Measurements from ENCODE around the gene TRERF1. TPM values are rescaled to one million over a fixed set of nuclear protein-coding genes. Genes with fewer than 3 reads are reported as not detected.
"Not testable (repeated sequence)": the region's sequence is repeated elsewhere in the genome, so short reads cannot be mapped to it uniquely, and the experiment has no call there.

The TRERF1 gene
- total RNA-seq, 1 experiment from 2014 or later: 0.39 TPM

GRCh38 chr6:42212442-42212841, 239.3 kb downstream of the TRERF1 start:
- no peak overlapping the region for H3K27ac Mint-ChIP-seq (ENCODE audit: unreplicated experiment)
- POLR2A ChIA-PET: no interaction called here
- no peaks in the 10 kb centered on the region for H3K27me3 Mint-ChIP-seq (ENCODE audit: insufficient read depth, unreplicated experiment)
- Histone ChIP-seq H3K9me3 (no peaks in the 10 kb centered on the region), H3K36me3 (ENCODE audit: control insufficient read depth, insufficient read depth, low read length) (peaks cover 2% of the 10 kb centered on the region; the same call in 1 of the 2 replicates), H3K4me1 (peaks cover 7% of the 10 kb centered on the region), H3K4me3 (ENCODE audit: low read depth, low read length) (no peak overlapping the region), H3K27me3 (replicated peaks; ENCODE audit: control insufficient read depth, insufficient read depth, low read length) (no peaks in the 10 kb centered on the region)
- DNase-seq: no peak
- no TSS peak for BruUV-seq (replicated peaks)
- H3K4me3 Mint-ChIP-seq (ENCODE audit: unreplicated experiment): no peak overlapping the region
- intact Hi-C loops (cut with micrococcal nuclease; ENCODE audit: unreplicated experiment): no loop called here
- H3K9me3 Mint-ChIP-seq (ENCODE audit: unreplicated experiment): no peaks in the 10 kb centered on the region
- no peaks in the 10 kb centered on the region for H3K4me1 Mint-ChIP-seq (ENCODE audit: low read depth, unreplicated experiment)
- peaks cover 61% of the 10 kb centered on the region for H3K36me3 Mint-ChIP-seq (ENCODE audit: insufficient read depth, unreplicated experiment)
- no peak for TF ChIP-seq CTCF (IDR thresholded peaks at IDR 0.05; ENCODE audit: insufficient read depth in 1 of 2, low read depth in 1 of 2, low read length in 1 of 2, severe bottlenecking in 1 of 2, unreplicated experiment in 1 of 2)
- CTCF ChIA-PET: interaction anchor here (0.5 kb wide), 1 partner anchor 701 kb away, joined by 3 read pairs; no protein-coding TSS in a partner anchor

- Histone ChIP-seq H3K4me1 (peaks cover 2% of the 10 kb centered on the region), H3K36me3 (ENCODE audit: control insufficient read depth, insufficient read depth, low read length) (peaks cover 2% of the 10 kb centered on the region; the same call in 1 of the 2 replicates), H3K27me3 (replicated peaks; ENCODE audit: control insufficient read depth, insufficient read depth, low read length) (no peaks in the 10 kb centered on the region), H3K4me3 (ENCODE audit: low read depth, low read length) (no peak overlapping the region), H3K9me3 (no peaks in the 10 kb centered on the region)
- H3K4me1 Mint-ChIP-seq (ENCODE audit: low read depth, unreplicated experiment): no peaks in the 10 kb centered on the region
- ChIA-PET POLR2A (no interaction called here), CTCF (interaction anchor here (0.7 kb wide), 1 partner anchor 73 kb away, joined by 3 read pairs; no protein-coding TSS in a partner anchor)
- no peak overlapping the region for H3K4me3 Mint-ChIP-seq (ENCODE audit: unreplicated experiment)
- BruUV-seq (replicated peaks): no TSS peak
- no peak for TF ChIP-seq CTCF (IDR thresholded peaks at IDR 0.05; ENCODE audit: insufficient read depth in 1 of 2, low read depth in 1 of 2, low read length in 1 of 2, severe bottlenecking in 1 of 2, unreplicated experiment in 1 of 2)
- H3K27me3 Mint-ChIP-seq (ENCODE audit: insufficient read depth, unreplicated experiment): no peaks in the 10 kb centered on the region
- no peaks in the 10 kb centered on the region for H3K9me3 Mint-ChIP-seq (ENCODE audit: unreplicated experiment)
- H3K36me3 Mint-ChIP-seq (ENCODE audit: insufficient read depth, unreplicated experiment): peaks cover 60% of the 10 kb centered on the region
- DNase-seq: no peak
- no peak overlapping the region for H3K27ac Mint-ChIP-seq (ENCODE audit: unreplicated experiment)
- intact Hi-C loops (cut with micrococcal nuclease; ENCODE audit: unreplicated experiment): no loop called here
Measured at GRCh38 chr6:42211726-42212125, 240.0 kb downstream of the TRERF1 start.

- POLR2A ChIA-PET: no interaction called here
Measured at GRCh38 chr6:42210551-42210950, 241.2 kb downstream of the TRERF1 start.

GRCh38 chr6:42207559-42207958, 244.2 kb downstream of the TRERF1 start:
- H3K36me3 ChIP-seq (ENCODE audit: control insufficient read depth, insufficient read depth, low read length); H3K9me3 Mint-ChIP-seq (ENCODE audit: unreplicated experiment): not testable (repeated sequence)

More at GRCh38 chr6:42210551-42210950, 241.2 kb downstream of the TRERF1 start:
- H3K27me3 Mint-ChIP-seq (ENCODE audit: insufficient read depth, unreplicated experiment): no peaks in the 10 kb centered on the region
- H3K36me3 Mint-ChIP-seq (ENCODE audit: insufficient read depth, unreplicated experiment): peaks cover 55% of the 10 kb centered on the region
- no peaks in the 10 kb centered on the region for H3K27me3 ChIP-seq (replicated peaks; ENCODE audit: control insufficient read depth, insufficient read depth, low read length)
- no peaks in the 10 kb centered on the region for H3K9me3 Mint-ChIP-seq (ENCODE audit: unreplicated experiment)
- H3K4me1 Mint-ChIP-seq (ENCODE audit: low read depth, unreplicated experiment): no peaks in the 10 kb centered on the region
- no peak for TF ChIP-seq CTCF (IDR thresholded peaks at IDR 0.05; ENCODE audit: insufficient read depth in 1 of 2, low read depth in 1 of 2, low read length in 1 of 2, severe bottlenecking in 1 of 2, unreplicated experiment in 1 of 2)
- intact Hi-C loops (cut with micrococcal nuclease; ENCODE audit: unreplicated experiment): no loop called here
- no peaks in the 10 kb centered on the region for H3K4me1 ChIP-seq
- no peak for DNase-seq
- H3K9me3 ChIP-seq: no peaks in the 10 kb centered on the region
- no peak overlapping the region for H3K4me3 Mint-ChIP-seq (ENCODE audit: unreplicated experiment)
- peaks cover 2% of the 10 kb centered on the region; the same call in 1 of the 2 replicates for H3K36me3 ChIP-seq (ENCODE audit: control insufficient read depth, insufficient read depth, low read length)
- H3K27ac Mint-ChIP-seq (ENCODE audit: unreplicated experiment): no peak overlapping the region
- no TSS peak for BruUV-seq (replicated peaks)
- no peak overlapping the region for H3K4me3 ChIP-seq (ENCODE audit: low read depth, low read length)
- CTCF ChIA-PET: no interaction called here

More at GRCh38 chr6:42207559-42207958, 244.2 kb downstream of the TRERF1 start:
- intact Hi-C loops (cut with micrococcal nuclease; ENCODE audit: unreplicated experiment); POLR2A ChIA-PET; H3K4me3 ChIP-seq (ENCODE audit: low read depth, low read length); H3K27me3 ChIP-seq (replicated peaks; ENCODE audit: control insufficient read depth, insufficient read depth, low read length); H3K4me1 Mint-ChIP-seq (ENCODE audit: low read depth, unreplicated experiment); H3K27ac Mint-ChIP-seq (ENCODE audit: unreplicated experiment); CTCF ChIA-PET; H3K9me3 ChIP-seq; H3K4me3 Mint-ChIP-seq (ENCODE audit: unreplicated experiment); DNase-seq; H3K27me3 Mint-ChIP-seq (ENCODE audit: insufficient read depth, unreplicated experiment): not testable (repeated sequence)
- peaks cover 19% of the 10 kb centered on the region for H3K4me1 ChIP-seq
- BruUV-seq (replicated peaks): TSS peak; percentile 36
- H3K36me3 Mint-ChIP-seq (ENCODE audit: insufficient read depth, unreplicated experiment): peaks cover 37% of the 10 kb centered on the region

Data from Caco-2 (cell line).